ENCODE measurements around the gene OLIG1. TPM values are rescaled to one million over a fixed set of nuclear protein-coding genes. Genes with fewer than 3 reads are reported as not detected.

OLIG1 gene
- total RNA-seq, 1 donor, result not detected

DNA sequence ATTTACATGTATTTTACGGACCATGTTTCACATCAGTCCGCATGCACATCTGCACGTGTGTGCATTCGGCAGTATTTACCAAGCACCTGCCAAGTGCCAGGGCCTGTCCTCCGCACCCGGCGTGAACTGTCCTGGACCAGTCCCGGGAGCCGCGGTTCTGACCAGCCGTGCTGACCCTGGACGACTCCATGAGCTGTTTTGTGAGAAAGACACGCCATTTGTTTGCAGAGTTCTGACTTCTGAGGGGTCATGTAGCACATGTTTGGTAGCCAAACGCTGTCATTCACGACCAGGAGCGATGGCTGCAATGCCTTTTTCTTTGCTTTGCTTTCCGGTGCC lies 47.5 kb upstream of the OLIG1 start:
- DNase-seq (ENCODE audit: insufficient read length, low spot score, missing footprints), result peak; percentile 82
- no peak overlapping the region for H3K4me2 ChIP-seq (ENCODE audit: insufficient read depth, low read length)
- no peaks in the 10 kb centered on the region for H3K36me3 ChIP-seq (ENCODE audit: insufficient read depth, low read length)
- H3K27me3 ChIP-seq (ENCODE audit: insufficient read depth, low read length), result peaks cover 95% of the 10 kb centered on the region
- no peaks in the 10 kb centered on the region for H3K79me2 ChIP-seq (ENCODE audit: insufficient read depth, low read length)
- TF ChIP-seq, protein P1, sequence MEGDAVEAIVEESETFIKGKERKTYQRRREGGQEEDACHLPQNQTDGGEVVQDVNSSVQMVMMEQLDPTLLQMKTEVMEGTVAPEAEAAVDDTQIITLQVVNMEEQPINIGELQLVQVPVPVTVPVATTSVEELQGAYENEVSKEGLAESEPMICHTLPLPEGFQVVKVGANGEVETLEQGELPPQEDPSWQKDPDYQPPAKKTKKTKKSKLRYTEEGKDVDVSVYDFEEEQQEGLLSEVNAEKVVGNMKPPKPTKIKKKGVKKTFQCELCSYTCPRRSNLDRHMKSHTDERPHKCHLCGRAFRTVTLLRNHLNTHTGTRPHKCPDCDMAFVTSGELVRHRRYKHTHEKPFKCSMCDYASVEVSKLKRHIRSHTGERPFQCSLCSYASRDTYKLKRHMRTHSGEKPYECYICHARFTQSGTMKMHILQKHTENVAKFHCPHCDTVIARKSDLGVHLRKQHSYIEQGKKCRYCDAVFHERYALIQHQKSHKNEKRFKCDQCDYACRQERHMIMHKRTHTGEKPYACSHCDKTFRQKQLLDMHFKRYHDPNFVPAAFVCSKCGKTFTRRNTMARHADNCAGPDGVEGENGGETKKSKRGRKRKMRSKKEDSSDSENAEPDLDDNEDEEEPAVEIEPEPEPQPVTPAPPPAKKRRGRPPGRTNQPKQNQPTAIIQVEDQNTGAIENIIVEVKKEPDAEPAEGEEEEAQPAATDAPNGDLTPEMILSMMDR (IDR thresholded peaks at IDR 0.05; ENCODE audit: extremely low read depth, low read depth, low read length), result no peak
- no peaks in the 10 kb centered on the region for H3K4me1 ChIP-seq (ENCODE audit: insufficient read depth, low read length)
- H3K27ac ChIP-seq (ENCODE audit: low read depth, low read length), result no peak overlapping the region
- H2AFZ ChIP-seq (ENCODE audit: low read length), result no peak overlapping the region
- no peaks in the 10 kb centered on the region for H4K20me1 ChIP-seq (ENCODE audit: insufficient read depth, low read length)
- H3K9me3 ChIP-seq (ENCODE audit: low read depth, low read length), result no peaks in the 10 kb centered on the region
- H3K4me3 ChIP-seq (ENCODE audit: insufficient read depth, low read length), result no peak overlapping the region

DNA sequence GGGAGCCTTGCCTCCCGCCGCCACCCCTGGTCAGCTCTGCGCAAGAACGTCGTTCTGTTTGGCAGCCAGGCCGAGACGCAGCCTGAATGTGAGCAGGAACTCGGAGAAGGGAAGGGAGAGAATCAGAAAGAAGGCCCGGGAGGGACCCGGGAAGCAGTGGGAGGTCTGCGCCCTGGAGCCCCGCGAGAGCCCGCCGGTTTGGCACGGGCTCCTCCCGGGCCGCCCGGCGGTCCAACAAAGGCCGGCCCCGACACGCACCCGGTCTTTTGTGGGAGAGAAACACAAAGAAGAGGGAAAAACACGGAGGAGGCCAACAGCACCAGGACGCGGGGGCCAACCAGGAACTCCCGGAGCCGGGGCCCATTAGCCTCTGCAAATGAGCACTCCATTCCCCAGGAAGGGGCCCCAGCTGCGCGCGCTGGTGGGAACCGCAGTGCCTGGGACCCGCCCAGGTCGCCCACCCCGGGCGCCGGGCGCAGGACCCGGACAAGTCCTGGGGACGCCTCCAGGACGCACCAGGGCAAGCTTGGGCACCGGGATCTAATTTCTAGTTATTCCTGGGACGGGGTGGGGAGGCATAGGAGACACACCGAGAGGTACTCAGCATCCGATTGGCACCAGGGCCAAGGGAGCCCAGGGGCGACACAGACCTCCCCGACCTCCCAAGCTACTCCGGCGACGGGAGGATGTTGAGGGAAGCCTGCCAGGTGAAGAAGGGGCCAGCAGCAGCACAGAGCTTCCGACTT lies 46.9 kb upstream of the OLIG1 start:
- Histone ChIP-seq H3K27ac (ENCODE audit: low read depth, low read length) (no peak overlapping the region), H2AFZ (ENCODE audit: low read length) (no peak overlapping the region), H3K79me2 (ENCODE audit: insufficient read depth, low read length) (no peaks in the 10 kb centered on the region), H3K27me3 (ENCODE audit: insufficient read depth, low read length) (peaks cover 98% of the 10 kb centered on the region), H3K4me1 (ENCODE audit: insufficient read depth, low read length) (no peaks in the 10 kb centered on the region), H3K9me3 (ENCODE audit: low read depth, low read length) (no peaks in the 10 kb centered on the region), H4K20me1 (ENCODE audit: insufficient read depth, low read length) (no peaks in the 10 kb centered on the region), H3K4me2 (ENCODE audit: insufficient read depth, low read length) (no peak overlapping the region), H3K4me3 (ENCODE audit: insufficient read depth, low read length) (no peak overlapping the region), H3K36me3 (ENCODE audit: insufficient read depth, low read length) (no peaks in the 10 kb centered on the region)
- TF ChIP-seq, protein P1 (IDR thresholded peaks at IDR 0.05; ENCODE audit: extremely low read depth, low read depth, low read length), result no peak
- DNase-seq (ENCODE audit: insufficient read length, low spot score, missing footprints), result peak; percentile 83

DNA sequence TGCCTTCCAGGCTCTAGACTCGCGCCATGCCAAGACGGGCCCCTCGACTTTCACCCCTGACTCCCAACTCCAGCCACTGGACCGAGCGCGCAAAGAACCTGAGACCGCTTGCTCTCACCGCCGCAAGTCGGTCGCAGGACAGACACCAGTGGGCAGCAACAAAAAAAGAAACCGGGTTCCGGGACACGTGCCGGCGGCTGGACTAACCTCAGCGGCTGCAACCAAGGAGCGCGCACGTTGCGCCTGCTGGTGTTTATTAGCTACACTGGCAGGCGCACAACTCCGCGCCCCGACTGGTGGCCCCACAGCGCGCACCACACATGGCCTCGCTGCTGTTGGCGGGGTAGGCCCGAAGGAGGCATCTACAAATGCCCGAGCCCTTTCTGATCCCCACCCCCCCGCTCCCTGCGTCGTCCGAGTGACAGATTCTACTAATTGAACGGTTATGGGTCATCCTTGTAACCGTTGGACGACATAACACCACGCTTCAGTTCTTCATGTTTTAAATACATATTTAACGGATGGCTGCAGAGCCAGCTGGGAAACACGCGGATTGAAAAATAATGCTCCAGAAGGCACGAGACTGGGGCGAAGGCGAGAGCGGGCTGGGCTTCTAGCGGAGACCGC lies 46.3 kb upstream of the OLIG1 start:
- no peak overlapping the region for H3K4me3 ChIP-seq (ENCODE audit: insufficient read depth, low read length)
- no peaks in the 10 kb centered on the region for H4K20me1 ChIP-seq (ENCODE audit: insufficient read depth, low read length)
- H3K27ac ChIP-seq (ENCODE audit: low read depth, low read length), result no peak overlapping the region
- H3K9me3 ChIP-seq (ENCODE audit: low read depth, low read length), result no peaks in the 10 kb centered on the region
- no peak overlapping the region for H2AFZ ChIP-seq (ENCODE audit: low read length)
- H3K27me3 ChIP-seq (ENCODE audit: insufficient read depth, low read length), result peaks cover 98% of the 10 kb centered on the region
- no peak overlapping the region for H3K4me2 ChIP-seq (ENCODE audit: insufficient read depth, low read length)
- H3K79me2 ChIP-seq (ENCODE audit: insufficient read depth, low read length), result no peaks in the 10 kb centered on the region
- no peaks in the 10 kb centered on the region for H3K4me1 ChIP-seq (ENCODE audit: insufficient read depth, low read length)
- DNase-seq (ENCODE audit: insufficient read length, low spot score, missing footprints), result peak; percentile 85
- TF ChIP-seq, protein P1 (IDR thresholded peaks at IDR 0.05; ENCODE audit: extremely low read depth, low read depth, low read length), result no peak
- H3K36me3 ChIP-seq (ENCODE audit: insufficient read depth, low read length), result no peaks in the 10 kb centered on the region

Data from osteoblast (primary cell).